Cortex of kidney (tissue), 1 donor: ENCODE data around the gene PRMT2.
A peak's percentile ranks its signal among the peaks of the same experiment; 100 is the strongest.

Experiments used
- DNase-seq: peaks from one replicate; lab custom pipeline; 2025; lab: John Stamatoyannopoulos, UW

The PRMT2 gene

DNA sequence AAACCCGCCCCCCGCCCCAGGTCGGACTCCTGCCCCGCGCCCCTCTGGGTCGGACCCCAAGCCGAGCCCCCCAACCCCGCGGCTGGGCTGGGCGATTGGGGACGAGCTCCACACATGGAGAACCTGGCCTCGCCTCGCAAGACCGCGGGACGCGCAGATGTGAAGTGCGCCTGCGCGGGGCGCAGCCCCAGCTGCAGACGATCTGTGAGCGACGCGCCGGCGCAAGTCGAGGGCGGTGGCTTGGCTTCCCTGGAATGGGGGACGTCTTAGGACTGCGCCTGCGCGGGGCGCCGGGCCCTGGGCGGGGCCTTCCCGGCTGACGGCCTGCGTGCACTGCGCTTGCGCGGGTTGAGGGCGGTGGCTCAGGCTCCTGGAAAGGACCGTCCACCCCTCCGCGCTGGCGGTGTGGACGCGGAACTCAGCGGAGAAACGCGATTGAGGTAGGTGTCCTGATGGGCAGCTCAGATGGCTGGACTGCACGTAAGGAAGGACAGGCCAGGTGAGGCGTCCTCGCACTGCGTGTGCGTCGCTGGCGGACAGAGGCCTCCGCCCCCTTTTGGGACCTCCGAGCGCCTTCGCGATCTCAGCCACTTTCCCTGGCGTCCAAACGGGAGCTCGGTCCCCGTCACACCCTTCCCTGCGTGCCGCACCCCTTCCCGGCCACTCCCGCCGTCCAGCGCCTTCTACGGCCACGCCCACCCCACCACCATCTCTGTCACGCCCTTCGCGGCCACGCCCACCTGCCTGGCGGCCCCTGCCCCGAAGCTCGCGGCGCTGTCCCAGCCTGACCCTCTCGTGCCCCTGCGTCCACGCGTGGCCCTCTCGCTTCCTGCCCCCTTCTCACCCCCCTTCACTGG lies at the start of gene PRMT2:
TSS of gene PRMT2 (plus strand) at position 351 of the 857 bp plus-strand sequence. CDS start 1,278 bp downstream, outside the sequence.
- peak; percentile 94 for DNase-seq

DNA sequence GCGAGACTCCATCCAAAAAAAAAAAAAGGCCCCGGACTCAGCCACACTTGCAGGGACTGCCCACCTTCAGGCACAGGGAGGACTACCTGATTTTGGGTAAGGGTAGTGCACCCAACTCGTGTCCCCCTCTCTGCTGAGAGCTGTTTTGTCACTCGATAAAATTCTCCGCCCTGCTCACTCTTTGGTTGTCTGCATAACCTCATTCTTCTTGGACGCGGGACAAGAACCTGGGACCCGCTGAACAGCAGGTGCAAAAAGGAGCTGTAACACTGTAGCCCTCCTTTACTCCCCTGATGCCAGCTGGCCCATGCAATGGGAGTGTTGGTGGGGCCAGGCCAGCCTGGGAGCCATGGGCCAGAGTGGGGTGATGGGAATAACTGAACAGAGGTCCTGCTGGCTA lies 41.2 kb upstream of the PRMT2 start:
- no peak for DNase-seq

DNA sequence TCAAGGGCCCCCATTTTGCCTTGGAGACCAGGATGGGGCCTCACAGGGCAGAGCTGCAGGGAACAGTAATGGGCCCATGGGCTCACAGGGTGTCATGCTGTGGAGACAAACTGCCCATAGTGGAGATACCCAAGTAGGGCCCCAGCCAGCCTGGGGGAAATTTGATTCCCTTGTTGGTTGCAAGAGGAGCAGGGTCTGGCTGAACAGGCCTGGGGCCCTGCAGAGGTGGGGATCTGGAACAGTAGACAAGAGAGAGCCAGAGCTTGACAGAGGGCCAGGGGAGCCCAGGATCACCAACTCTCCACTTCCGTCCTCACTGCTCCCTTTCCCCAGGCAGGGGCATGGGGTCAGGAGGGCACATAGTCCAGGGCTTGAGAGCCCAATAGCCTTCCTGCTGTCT lies 39.3 kb upstream of the PRMT2 start:
- DNase-seq, result no peak

DNA sequence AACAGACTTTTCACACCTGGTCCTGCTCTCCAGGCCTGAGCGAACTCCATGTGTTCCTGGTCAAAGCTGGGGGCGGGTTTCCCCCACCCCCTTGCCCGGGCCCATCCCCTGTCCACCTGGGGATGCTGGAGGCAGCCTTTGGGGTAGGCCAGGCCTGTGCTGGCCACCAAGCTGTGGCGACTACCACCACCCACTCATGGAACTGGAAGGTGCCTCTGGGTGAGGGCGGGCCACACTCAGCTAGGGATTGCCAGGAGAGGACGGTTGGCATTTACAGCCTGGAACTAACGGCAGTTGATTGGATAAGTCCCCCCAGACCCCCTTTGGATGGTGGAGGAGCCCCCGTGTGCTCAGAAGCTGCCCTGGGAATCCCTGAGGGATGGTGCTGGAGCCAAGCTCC lies 38.4 kb upstream of the PRMT2 start:
- no peak for DNase-seq

DNA sequence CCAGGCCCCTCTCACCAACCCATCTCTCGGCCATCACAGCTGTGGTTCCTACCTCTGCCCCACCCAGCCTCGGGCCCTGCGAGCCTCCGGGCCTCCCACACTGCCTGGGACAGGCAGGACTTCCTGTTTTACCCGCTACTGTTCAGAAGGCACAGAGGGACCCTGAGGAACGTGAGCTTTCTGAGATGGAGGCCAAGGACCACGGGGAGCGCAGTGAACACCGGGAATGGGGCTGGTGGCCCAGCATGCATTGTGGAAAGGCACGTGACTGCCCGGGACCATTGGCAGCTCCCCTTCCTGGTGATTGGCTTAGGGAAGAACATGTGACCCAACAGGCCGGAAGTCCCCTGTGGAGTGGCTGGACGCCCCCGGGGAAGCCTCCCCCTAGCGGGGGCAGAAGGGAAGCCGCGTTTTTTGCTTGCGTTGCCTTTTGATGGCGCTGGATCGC lies 37.6 kb upstream of the PRMT2 start:
- no peak for DNase-seq

DNA sequence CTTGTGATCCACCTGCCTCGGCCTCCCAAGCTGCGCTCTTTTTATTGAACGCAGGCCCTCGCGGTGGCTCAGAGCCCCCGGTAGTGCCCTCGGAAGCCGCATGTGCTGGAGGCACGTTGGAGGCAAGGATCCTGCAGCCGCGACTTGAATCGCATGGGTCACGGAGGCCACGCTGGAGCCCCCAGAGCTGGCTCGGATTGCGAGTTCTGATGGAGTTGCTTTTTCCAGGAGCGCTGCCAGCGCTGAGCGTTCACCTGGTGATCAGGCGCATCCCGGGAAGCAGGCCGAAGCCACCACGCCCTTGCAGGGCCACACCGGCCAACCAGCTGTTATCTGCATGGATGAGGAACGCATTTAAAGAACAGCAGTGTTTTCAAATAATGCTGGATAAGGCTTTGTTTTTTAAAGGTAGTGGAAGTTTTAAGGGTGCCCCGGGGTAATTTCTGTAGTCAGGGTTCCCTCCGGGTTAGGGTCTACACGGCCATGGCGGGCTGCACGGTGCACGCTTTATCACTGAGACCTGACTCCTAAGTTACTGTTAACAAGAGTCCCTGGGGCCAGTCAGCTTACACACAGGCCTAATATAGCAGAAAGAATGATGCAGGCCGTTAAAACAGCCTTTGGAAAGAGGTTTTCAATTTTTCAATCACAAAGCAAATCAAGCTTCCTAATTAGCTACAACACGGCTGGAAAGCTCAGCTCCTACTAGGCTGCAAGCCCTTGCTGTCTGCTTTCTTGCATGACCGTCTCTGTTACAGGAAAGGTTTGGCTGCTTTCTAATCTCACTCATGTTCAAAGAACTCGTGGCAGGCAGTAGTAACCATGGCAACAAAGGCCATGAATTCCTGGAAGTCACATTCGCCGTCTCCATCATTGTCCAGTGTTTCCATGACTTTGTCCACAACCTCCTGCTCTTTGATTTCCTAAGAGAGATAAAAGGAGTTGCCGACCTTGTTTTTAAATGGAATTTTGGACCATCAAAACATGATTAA lies 36.6 kb upstream of the PRMT2 start:
- no peak for DNase-seq

DNA sequence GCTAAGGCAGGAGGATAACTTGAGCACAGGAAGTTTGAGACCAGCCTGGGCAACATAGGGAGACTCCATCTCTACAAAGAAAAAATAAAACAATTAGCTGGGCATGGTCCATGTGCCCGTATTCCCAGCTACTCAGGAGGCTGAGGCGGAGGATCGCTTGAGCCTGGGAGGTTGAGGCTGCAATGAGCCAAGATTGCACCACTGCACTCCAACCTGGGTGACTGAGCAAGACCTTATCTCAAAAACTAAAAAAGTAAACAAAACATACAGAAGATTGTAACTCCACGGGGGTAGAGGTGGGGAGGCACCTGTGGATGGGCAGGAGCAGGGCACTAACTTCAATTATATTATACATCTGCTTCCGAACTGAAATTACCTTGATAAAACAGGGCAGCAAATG lies 35.2 kb upstream of the PRMT2 start:
- DNase-seq, result no peak

DNA sequence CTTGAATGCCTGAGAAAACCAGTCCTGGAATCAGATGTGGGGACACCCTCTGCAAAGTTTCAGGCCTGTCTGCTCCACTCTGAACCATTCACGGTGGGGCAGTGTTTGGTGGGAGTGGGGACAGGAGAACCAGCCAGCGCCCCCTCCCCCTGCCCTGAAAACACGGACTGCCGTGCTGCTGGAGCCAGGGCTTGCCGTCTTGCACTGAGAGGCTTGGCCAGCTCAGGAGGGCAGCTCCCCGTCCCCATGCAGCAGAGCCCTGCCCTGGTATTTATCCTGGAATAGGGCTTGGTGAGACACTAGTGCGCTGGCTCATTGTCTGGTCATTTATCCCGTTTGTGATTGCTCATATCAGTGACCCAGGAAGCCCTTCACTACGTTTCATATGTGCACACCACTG lies 34.5 kb upstream of the PRMT2 start:
- DNase-seq, result no peak

DNA sequence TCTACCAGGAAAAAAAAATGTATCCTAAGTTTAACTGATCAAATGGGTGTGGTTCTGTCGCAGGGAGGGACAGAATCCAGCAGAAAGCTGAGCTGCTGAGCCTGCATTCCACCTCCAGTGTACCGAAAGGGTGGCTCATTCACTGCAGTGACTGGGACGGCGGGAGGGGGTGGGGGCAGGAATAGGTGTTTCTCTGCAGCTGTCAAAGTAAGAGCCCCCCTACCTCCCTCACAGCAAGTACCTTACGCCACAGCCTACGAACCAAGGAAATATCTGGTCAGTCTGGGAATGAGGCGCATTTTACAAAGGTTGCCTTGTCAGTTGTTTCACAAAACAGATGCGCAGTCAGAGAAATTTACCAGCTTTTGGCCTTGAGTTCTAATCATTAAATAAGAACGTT lies 32.2 kb upstream of the PRMT2 start:
- no peak for DNase-seq

DNA sequence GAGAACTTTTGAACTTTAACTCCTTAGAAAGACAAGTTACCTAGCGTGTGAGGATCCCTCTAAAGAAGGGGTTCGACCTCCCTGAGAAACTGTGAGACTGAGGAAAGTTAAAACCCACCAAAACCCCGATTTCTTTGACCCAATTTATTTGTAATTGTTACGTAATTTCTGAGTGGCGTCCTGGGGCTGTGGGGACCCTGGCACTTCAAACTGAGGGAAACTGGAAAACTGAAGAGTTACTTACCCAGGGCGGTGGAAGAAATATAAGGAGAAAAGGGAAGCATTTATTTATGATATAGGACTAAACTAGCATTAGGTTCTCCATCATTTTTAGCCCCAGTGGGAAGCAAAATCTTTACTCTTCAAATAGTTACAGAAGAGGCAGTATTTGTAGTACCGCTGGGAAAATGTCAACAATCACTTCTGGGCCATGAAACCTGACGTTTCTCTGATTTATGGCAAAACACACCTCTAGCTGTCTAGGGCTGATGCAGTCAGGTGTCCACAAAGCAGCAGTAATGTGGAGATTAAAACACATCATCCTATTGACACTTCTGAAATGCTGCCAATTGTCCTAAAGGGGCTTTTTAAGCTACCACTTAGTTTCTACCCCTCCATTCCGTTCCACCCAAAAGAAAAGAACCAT lies 31.0 kb upstream of the PRMT2 start:
- DNase-seq, result no peak

DNA sequence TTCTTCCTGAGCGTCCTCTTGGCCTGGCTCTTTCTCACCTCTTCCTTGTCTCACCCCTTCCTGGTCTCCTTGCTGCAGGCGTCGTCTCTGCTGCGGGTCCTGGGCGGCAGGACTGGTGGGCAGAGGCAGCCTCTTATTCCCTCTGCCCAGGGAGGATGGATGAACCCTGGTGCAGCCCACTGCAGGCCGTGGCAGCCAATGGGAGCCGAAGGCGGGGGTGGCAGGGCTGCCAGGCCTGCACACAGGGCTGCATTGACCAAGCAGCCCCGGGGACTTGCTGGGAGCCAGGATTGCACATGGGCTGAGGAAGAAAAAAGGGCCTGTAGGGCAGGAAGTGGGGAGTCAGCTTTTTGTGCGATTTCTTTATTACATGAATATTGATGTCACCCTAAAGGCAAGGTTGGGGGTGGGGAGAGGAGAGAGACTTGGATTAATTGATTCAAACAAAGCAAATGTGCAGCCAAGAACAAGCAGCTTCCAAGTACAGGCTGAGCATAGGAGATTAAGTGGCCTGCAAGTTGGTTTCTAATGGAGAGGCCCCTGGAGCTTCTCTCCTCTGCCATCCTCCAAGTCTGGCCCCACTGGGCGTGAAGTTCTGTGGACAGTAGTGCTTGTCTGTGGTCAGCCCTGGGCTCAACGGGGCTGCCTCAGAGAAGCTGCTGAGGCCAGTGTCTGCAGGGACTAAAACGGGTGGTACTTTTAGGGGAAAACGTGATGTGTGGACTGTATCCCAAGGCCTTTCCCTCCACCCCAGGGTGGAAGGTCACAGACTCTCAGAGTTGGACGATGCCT lies 30.3 kb upstream of the PRMT2 start, which contains the start of gene S100B:
TSS of gene S100B (minus strand) at position 108 of the 792 bp plus-strand sequence. CDS start 2,667 bp downstream, outside the sequence.
- no peak for DNase-seq

DNA sequence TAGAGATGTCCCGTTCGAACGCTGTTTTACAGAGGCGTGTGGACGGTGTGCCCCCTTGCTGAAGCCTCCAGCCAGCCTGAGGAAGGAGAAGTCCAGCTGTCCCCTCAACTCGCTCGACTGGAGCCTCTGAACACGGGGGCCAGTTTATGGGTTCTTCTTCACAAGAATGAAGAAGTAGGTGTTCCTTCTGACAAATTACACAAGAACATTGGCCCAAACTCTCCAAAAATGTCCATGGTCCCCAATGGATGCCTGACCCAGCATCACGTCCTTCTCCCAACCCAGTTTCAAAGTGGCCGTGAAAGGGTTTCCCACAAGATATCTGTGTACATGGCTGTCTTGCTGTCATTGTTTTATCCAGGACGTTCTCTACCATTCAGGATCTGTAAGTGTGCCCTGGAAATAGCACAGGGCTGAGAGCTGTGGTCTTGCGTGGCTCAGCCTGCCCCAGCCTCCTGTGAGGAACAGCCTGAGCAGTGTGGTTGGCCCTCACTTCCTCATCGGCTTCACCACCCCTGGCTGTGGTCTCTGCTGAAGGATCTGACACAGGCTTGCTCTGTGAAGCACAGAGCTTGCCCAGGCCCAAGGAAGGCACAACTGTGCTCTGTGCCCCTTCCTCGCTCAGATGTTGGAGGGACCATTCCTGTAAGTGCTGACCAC lies 29.6 kb upstream of the PRMT2 start:
- no peak for DNase-seq

DNA sequence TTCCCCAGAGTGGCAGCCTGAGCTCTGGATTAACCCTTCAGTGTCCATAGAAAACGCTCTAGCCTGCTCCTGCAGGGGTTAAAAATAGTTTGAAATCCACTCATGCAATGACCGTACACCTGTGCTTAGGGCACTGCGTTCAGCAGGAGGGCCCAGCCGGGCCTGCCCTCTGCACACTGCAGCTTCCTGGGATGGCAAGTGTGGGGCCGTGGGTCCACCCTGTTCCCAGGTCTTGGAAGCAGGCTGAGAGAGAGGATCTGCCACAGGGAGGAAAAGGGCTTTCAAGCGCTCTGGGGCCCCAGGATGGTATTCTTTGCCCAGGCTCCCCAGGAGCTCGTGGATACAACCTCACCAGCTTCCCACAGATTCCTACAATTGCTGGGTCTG lies 29.1 kb upstream of the PRMT2 start:
- no peak for DNase-seq

DNA sequence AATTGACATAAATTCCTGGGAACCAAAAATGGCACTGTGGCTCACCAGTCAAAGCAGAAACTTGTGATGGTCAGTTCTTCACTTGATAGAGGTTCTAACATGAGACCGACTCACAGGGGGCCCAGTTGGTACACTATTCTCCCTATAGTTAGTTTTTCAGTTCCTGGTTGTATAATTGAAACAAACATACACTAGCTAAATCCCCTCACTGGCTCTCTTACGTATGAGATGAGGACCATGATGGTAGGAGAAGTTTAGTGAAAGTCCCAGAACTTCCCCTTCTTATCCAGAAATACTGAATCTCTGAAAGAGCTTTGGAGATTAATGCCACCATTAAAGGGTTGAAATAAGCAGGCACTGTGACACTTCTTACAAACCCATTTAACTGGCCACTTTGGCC lies 27.8 kb upstream of the PRMT2 start:
- no peak for DNase-seq

DNA sequence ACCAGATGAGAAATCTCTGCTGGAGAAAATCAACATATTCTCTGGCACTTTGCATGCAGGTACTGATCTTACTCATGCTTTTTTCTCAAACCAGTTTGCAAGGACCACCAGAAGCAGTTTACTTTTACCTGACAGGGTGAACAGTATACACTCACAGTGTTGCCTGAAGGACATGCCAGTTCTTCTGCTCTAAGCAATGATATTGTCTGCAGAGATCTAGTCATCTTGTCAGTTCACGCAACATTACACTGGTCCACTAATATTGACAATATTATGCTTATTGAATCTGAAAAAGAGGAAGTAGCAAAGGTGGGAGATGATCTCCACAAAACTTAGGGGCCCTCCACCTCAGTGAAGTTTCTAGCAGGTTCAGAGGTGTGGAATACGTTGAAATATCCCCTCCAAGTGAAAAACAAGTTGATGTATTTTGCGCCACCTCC lies 26.8 kb upstream of the PRMT2 start:
- no peak for DNase-seq

DNA sequence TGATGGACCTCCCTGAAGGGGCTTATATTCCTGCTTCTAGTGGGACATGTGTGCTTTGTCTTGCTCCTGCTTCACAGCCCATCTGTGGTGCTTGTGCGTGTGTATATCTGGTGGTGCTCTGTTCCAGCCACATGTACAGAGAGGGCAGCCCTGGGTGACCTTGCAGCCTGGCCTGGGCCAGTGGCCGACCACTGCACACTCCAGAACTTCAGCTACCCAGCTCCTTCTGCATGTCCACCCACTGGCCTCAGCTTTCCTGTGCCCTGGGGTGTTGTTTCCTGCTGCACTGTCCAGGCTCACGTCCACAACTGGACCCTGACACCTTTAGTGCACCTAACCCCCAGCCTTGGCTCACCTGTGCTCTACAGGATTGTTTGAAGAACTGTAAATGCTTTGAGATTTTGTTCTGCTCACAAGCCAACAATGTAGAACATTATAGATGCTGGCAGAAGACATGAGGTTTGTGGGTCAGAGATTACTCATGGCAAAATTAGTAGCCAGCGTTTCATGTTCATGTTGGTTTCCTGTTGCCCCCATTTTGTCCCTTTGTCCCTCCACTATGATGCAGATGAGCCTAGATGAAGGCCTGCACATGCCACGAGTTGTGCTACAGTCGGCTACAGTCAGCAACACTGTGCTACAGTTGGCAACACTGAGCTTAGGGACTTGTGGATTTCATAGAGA lies 25.3 kb upstream of the PRMT2 start:
- no peak for DNase-seq

DNA sequence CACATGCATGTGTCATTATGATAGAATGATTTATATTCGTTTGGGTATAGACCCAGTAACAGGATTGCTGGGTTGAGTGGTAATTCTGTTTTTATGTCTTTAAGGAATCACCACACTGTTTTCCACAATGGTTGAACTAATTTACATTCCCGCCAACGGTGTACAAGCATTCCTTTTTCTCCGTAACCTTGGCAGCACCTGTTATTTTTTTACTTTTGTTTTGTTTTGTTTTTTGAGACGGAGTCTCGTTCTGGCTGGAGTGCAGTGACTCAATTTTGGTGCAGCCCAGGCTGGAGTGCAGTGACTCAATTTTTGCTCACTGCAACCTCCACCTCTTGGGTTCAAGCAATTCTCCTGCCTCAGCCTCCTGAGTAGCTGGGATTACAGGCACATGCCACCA lies 22.1 kb upstream of the PRMT2 start:
- DNase-seq, result no peak

DNA sequence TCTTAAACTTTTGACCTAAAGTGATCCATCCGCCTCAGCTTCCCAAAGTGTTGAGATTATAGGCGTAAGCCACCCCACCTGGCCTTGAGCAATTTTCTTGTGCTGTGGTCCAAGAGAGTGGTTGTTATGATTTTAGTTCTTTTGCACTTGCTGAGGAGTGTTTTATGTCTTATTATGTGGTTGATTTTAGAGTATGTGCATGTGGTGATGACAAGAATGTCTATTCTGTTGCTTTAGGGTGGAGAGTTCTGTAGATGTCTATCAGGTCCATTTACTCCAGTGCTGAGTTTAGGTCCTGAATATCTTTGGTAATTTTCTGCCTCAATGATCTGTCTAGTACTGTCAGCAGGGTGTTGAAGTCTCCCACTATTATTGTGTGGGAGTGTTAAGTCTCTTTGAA lies 19.4 kb upstream of the PRMT2 start:
- no peak for DNase-seq

DNA sequence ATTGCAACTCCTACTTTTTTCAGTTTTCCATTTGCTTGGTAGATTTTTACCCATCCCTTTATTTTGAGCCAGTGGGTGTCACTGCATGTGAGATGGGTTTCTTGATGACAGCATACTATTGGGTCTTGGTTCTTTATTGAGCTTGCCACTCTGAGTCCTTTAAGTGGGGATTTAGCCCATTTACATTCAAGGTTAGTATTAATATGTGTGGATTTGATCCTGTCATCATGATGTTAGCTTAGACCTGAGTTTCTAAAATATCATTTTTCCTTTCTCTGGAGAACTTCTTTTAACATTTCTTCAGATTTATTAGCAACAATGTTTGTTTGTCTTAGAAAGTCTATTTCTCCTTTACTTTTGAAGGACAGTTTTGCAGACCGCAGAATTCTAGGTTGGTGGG lies 18.8 kb upstream of the PRMT2 start:
- no peak for DNase-seq
